Choroid plexus epithelial cell (primary cell): Measurements from ENCODE around the gene KISS1R.
A peak's percentile ranks its signal among the peaks of the same experiment; 100 is the strongest.

ENCODE experiments used
- DNase-seq: peaks from one replicate; pipeline ENCODE4 v3.0.0-alpha.2; 2010; ENCODE audit warnings: low read depth
- H3K4me3 ChIP-seq: 2 replicates; pipeline ENCODE4 v1.5.1; 2011; ENCODE audit warnings: low read depth, mild to moderate bottlenecking, control low read depth, low read length, moderate library complexity
- TF ChIP-seq, protein P1 (sequence below): conservative IDR thresholded peaks from 2 replicates; pipeline ENCODE4 v1.5.1; 2011; ENCODE audit warnings: low read depth, mild to moderate bottlenecking, control low read depth, inconsistent platforms, low read length, moderate library complexity

Gene KISS1R

DNA sequence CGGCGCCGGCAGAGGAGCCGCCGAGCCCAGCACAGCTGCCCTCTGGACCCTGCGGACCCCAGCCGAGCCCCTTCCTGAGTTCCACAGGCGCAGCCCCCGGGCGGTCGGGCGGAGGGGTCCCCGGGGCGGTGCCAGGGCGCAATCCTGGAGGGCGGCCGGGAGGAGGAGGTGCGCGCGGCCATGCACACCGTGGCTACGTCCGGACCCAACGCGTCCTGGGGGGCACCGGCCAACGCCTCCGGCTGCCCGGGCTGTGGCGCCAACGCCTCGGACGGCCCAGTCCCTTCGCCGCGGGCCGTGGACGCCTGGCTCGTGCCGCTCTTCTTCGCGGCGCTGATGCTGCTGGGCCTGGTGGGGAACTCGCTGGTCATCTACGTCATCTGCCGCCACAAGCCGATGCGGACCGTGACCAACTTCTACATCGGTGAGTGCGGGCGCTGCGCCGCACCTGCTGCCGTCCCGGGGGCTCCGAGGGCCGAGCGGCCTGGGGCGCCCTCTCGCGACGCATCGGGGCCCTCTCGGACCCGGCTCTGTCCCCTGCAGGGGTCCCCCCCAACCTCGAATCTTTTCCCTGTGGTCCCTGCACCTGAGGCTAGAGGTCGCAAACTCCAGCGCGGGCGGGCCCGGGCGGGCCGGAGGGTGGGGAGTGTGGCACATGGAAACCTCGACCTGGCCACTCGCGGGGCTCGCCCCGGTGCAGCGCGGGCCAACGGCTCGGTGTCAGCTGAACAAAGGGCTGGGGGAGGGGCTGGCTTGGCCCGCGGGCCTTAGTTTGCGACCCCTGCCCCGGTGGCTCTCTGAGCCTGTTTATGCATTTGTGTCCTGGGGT, at the start of gene KISS1R:
Gene KISS1R (plus strand): TSS at position 11 of the 829 bp plus-strand sequence. CDS start 170 bp downstream, at position 181.
- TF ChIP-seq, protein P1, sequence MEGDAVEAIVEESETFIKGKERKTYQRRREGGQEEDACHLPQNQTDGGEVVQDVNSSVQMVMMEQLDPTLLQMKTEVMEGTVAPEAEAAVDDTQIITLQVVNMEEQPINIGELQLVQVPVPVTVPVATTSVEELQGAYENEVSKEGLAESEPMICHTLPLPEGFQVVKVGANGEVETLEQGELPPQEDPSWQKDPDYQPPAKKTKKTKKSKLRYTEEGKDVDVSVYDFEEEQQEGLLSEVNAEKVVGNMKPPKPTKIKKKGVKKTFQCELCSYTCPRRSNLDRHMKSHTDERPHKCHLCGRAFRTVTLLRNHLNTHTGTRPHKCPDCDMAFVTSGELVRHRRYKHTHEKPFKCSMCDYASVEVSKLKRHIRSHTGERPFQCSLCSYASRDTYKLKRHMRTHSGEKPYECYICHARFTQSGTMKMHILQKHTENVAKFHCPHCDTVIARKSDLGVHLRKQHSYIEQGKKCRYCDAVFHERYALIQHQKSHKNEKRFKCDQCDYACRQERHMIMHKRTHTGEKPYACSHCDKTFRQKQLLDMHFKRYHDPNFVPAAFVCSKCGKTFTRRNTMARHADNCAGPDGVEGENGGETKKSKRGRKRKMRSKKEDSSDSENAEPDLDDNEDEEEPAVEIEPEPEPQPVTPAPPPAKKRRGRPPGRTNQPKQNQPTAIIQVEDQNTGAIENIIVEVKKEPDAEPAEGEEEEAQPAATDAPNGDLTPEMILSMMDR: peak; percentile 23
- no peak within 1 kb of the TSS for H3K4me3 ChIP-seq
- DNase-seq: no peak

DNA sequence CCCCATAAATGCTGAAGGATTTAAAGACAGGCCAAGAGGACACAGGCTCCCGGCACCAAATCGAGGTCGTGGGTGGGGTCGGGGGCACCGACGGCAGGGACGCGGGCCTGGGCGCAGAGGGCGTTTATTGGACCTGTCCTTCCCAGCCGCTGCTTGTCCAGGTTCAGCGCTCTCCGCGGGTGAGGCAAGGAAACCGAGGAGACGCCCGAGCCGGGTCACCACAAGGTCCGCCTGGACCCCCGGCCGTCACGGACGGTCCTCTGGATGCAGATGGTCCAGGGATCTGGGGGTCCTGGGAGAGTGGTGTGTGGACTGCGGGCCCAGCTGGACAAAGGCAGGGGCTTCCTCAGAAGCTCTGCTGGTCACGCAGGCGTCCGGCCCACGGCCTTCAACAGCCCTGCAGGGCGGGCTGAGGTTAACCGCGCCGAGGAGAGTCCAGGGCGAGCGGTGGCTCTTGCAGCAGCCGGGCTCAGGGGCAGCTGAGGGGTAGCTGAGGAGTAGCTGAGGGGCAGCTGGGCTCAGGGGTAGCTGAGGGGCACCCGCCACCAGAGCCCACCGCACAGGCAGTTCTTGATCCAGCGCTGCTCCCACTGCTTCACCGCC, 49.2 kb upstream of the KISS1R start:
- H3K4me3 ChIP-seq: no peak overlapping the region
- no peak for DNase-seq
- TF ChIP-seq, protein P1: no peak

DNA sequence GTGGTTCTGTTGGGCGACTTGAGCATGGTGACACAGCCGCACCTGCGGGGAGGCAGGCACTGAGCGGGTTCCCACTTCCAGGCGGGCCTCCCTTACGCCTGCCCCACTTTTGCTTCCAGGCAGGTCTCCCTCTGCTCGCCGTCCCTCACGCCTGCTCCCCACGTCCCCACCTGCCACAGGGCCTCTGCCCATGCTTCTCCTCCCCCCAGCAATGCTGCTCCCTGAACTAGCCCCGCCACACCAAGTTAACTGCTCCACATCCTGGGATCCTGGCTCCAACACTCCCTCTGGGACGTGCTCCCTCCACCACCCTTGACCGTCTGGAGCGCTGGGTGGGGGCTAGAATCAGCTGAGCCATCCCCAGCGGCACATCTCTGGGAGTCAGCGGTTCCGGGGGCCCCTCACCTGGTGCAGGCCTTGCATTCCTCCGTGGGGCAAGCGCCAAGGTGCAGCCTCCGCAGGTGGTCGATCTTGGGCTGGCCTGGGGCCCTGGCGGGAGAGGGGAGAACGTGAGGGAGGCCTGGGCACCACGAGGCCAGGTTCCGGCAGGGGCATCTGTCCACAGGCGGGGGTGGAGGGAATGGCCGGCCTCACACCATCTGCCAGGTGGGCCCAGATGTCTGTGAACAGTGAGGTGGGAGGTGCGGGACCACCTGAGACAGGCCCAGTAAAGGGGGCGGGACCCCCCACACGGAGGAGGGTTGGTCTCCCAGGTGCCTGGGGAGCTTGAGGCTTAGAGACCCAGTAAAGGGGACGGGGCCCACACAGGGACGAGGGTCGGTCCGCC, 48.5 kb upstream of the KISS1R start:
- H3K4me3 ChIP-seq: no peak overlapping the region
- TF ChIP-seq, protein P1: no peak
- no peak for DNase-seq

DNA sequence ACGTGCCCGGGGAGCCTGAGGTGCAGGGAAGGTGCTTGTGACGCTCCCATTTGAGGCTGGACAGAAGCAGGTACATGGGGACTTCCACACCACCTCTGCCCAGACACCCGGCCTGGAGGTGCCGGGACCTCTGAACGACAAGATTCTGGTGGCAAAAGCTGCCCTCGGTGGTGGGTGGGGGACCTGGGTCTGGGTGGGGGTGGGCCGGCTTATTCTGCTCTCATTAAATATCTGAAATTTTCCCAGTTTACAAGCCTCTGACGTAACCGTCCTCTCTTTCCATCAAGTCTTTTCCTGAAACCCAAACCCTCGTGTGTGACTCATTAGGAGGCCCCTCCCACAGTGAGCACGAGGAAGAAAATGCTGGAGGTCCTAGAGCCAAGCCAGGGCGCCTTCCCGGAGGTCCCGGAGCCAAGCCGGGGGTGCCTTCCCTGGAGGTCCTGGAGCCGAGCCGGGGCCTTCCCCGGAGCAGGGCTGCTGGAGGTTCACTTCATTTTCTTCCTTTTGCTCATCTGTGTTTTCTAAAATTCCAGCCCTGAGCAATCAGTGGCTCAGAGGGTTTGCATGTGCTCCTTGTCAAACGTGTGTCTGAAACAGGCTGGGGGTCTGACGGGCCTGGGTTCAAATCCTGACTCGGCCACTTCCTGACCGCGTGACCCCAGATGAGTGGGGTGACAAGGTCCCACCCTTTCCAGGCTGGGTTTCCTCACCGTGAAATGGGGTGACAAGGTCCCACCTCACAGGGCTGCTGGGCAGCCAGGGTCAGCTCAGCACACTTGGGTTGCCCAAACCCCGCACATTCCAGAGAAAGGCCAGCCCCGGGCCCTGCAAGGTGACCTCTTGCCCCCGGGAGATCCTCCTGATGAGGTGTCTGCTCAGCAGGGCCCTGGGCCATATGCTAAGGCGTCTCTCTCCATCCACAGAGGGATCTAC, 47.6 kb upstream of the KISS1R start:
- H3K4me3 ChIP-seq: no peak overlapping the region
- TF ChIP-seq, protein P1: no peak
- DNase-seq: peak; percentile 96

DNA sequence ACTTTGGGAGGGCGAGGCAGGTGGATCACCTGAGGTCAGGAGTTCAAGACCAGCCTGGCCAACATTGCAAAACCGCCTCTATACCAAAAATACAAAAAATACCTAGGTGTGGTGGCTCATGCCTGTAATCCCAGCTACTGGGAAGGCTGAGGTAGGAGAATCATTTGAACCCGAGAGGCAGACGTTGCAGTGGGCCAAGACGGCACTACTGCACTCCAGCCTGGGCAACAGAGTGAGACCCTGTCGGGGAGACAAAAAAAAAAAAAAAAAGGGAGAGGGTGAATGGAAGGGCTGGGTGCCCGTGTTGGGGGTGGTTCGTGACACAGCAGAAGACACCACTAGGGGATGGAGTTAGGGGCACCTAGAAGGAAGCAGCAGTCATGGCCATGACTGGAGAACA, 46.8 kb upstream of the KISS1R start:
- no peak for DNase-seq
- H3K4me3 ChIP-seq: no peak overlapping the region
- TF ChIP-seq, protein P1: no peak

DNA sequence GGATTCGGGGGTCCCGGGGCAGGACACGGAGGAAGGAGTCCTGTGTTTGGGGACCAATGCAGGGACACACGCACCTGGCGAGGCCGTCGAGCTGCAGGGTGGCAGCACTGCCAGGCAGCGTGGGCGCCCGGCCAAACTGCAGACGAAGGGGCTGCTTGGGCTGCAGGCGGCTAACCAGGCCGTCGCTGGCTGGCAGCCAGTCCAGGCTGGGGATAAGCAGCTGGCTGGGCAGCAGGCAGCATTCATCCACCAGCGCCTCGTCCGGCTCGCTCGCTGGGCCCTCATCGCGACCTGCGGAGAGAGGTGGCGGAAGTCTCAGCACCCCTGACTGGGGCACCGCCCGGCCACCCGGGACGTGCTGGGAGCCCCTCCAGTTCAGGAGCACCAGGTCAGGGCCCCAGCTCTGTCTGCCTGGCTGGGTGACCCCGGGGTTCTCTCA, 46.2 kb upstream of the KISS1R start:
- no peak for DNase-seq
- H3K4me3 ChIP-seq: no peak overlapping the region
- TF ChIP-seq, protein P1: no peak
